ENCODE measurements around the gene SIPA1L3.

DNA sequence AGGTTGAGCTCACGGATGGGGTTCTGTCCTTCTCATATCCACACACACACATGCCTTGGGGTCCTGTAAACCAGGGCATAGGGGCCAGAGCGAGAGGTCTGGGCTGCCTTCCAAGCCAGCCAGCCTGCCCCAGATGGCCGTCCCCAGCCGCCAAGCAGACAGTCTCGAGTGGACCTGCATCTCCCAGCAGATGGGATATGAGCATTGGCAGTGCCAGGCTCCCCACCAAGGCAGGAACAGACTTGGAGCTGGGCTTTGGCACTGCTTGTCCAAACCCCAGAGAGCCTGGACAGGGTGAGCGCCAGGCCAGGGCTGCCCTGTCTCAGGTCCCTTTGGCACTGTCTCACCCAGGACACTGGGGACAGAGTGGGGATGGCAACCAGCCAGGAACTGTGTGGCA is 186.6 kb downstream of the SIPA1L3 start:
- TF ChIP-seq, protein P1, sequence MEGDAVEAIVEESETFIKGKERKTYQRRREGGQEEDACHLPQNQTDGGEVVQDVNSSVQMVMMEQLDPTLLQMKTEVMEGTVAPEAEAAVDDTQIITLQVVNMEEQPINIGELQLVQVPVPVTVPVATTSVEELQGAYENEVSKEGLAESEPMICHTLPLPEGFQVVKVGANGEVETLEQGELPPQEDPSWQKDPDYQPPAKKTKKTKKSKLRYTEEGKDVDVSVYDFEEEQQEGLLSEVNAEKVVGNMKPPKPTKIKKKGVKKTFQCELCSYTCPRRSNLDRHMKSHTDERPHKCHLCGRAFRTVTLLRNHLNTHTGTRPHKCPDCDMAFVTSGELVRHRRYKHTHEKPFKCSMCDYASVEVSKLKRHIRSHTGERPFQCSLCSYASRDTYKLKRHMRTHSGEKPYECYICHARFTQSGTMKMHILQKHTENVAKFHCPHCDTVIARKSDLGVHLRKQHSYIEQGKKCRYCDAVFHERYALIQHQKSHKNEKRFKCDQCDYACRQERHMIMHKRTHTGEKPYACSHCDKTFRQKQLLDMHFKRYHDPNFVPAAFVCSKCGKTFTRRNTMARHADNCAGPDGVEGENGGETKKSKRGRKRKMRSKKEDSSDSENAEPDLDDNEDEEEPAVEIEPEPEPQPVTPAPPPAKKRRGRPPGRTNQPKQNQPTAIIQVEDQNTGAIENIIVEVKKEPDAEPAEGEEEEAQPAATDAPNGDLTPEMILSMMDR (conservative IDR thresholded peaks at IDR 0.05; ENCODE audit: low read depth, low read length) = no peak
- TF ChIP-seq EZH2 (IDR thresholded peaks at IDR 0.05; ENCODE audit: borderline replicate concordance, low read depth, low read length, poor library complexity, severe bottlenecking) = no peak

Data from A673 (cell line).